SK-MEL-5 (cell line): Measurements from ENCODE around the gene TXLNB. TPM values are rescaled to one million over a fixed set of nuclear protein-coding genes. Genes with fewer than 3 reads are reported as not detected.
A peak's percentile ranks its signal among the peaks of the same experiment; 100 is the strongest.
"Not testable (repeated sequence)": the region's sequence is repeated elsewhere in the genome, so short reads cannot be mapped to it uniquely, and the experiment has no call there.

Source experiments
- DNase-seq: peaks from one replicate; pipeline ENCODE4 v3.0.0-alpha.2; 2016; ENCODE audit warnings: low read depth, low spot score
- in situ Hi-C: cut with HindIII; loops from 2 replicates; pipeline ENCODE4 v1.10.0; 2016; ENCODE audit warnings: low sequenced_read_pairs, high pct_unique_total_duplicates, low pct_unique_long_range_greater_than_20kb
- total RNA-seq: library from RNA; depleted of rRNA; stranded (reverse); fragments of >200 nt; shearing (Covaris generic); gene quantifications from 2 replicates; pipeline ENCODE4 v1.2.3, GENCODE V29; 2014

Gene TXLNB
- total RNA-seq, 1 experiment from 2014 or later, result 1.2 TPM

- DNase-seq, in situ Hi-C loops: not testable (repeated sequence)
These were observed 5.4 kb downstream of the TXLNB start for GRCh38 chr6:139286438-139286837.

- in situ Hi-C loops, result no loop called here
These were observed 6.2 kb downstream of the TXLNB start for GRCh38 chr6:139285590-139285989.

DNA sequence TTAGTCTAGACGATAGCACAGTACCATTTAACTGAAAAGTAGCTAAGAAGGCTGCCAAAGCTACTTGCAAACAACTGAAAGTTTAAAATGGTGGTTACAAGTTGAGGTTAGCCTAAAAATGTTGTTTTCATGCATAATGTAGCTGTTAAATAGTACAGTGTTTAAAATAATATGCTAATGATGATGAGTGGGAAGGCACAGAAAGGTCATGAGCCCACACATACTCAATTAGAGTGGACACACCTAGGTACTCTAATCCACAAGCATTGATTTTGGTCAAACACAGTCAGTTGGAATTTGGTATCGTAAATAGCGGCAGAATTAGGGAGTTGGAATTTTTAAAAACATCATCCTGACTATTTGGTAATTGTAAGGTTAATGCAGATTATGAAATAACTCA, 7.0 kb downstream of the TXLNB start:
- in situ Hi-C loops, result no loop called here
- no peak for DNase-seq

More at GRCh38 chr6:139285590-139285989, 6.2 kb downstream of the TXLNB start:
- DNase-seq, result no peak

DNA sequence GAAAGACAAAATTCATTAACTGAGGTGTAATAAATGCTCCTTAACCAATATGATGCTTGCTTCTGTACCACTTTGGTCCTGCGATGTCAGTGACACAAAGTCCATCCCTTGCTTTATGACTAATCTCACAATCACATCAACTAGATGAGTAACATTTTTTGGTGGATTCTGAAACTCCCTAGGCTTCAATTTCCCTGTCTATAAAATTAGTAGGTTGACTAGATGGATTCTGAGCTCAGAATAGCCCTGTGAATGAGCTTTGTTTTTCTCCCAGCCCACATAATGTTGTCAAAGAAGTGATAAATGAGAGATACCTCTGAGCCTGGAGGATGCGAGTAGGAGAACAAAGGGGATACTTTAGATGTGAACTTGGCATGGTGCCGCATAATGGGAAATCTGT, 9.1 kb downstream of the TXLNB start:
- in situ Hi-C loops, result no loop called here
- peak; percentile 87 for DNase-seq

GRCh38 chr6:139278190-139278589, 13.6 kb downstream of the TXLNB start:
- in situ Hi-C loops, result no loop called here
- DNase-seq, result no peak

GRCh38 chr6:139277587-139277986, 14.2 kb downstream of the TXLNB start:
- no peak for DNase-seq
- in situ Hi-C loops, result no loop called here

- in situ Hi-C loops, result no loop called here
- no peak for DNase-seq
These were observed 14.6 kb downstream of the TXLNB start for GRCh38 chr6:139277161-139277560.

GRCh38 chr6:139275279-139276055, 16.3 kb downstream of the TXLNB start:
- no peak for DNase-seq
- in situ Hi-C loops, result no loop called here

DNA sequence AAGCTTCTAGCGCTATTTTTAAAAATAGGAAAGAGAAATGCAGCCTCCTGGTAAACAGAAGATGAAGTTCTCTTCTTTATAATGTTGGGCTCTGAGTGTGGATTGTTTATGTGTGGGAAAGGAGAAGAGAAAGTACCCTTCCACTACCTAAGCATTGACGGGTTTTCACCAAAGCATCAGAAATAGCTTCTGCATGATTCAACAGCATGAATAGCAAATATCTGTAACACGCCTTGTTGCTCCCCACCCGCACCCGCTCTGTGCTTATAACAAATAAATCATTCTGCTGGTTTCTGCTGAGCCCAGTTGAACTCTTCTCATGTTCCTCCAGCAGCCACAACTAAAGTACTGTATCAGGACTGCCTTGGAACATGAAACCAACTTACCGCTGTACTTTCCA, 20.7 kb downstream of the TXLNB start:
- DNase-seq, result no peak
- in situ Hi-C loops, result no loop called here

DNA sequence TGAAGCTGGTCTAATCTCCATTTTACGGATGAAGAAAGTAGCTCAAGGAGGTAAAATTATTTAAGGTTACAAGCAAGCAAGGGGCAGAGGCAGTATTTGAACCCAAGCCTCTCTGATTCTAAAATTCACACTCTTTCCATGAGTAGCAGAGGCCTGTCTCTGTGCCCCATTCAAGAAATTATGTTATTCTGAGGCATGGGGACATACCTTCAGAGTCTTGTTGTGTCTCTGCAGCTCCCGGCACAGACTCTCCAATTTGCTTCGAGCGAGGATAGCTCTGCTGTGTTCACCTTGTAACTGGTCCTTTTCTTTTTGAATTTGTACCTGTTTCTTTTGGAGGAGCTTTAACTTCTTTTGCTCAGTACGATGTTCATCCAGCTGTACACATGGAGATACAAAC, 21.5 kb downstream of the TXLNB start:
- in situ Hi-C loops, result no loop called here
- no peak for DNase-seq

- in situ Hi-C loops, result no loop called here
- DNase-seq, result no peak
These were observed 26.1 kb downstream of the TXLNB start for GRCh38 chr6:139265512-139266190.

DNA sequence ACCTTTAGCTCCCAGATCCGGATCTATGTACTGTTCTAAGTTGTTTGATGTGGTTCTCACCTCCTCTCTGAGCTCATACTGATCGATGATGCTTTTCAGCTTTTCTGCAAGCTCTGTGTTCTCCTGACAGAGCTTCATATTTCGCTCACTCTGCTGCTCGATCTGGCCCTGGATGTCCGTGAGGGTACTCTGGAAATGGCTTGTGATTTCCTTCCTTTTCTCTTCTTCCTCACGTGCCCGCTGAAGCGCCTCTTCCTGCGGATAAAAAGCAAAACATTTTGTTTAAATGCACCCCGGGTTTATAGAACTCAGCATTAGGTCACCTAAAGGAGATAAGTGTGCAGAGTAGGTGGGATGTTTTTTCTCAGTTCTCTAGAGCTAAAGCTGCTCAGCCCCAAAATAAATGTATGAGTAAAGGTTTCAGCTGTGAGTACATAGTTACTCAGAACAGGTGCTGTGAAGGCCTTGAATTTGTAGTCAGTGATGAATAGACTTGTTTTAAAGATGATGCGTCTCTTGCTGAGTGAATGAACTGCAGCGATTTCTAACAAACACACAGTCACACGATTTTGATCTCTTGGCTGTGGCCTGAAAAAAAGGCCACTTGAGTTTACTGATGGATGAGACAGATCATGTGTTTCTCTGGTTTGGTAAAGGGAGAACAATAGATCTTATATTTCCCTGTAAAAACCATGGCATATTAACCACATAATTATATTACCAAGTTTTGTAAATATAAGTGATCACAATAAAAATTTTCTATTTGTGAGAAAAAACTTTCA, 29.1 kb downstream of the TXLNB start:
- in situ Hi-C loops, result no loop called here
- peak; percentile 70 for DNase-seq

DNA sequence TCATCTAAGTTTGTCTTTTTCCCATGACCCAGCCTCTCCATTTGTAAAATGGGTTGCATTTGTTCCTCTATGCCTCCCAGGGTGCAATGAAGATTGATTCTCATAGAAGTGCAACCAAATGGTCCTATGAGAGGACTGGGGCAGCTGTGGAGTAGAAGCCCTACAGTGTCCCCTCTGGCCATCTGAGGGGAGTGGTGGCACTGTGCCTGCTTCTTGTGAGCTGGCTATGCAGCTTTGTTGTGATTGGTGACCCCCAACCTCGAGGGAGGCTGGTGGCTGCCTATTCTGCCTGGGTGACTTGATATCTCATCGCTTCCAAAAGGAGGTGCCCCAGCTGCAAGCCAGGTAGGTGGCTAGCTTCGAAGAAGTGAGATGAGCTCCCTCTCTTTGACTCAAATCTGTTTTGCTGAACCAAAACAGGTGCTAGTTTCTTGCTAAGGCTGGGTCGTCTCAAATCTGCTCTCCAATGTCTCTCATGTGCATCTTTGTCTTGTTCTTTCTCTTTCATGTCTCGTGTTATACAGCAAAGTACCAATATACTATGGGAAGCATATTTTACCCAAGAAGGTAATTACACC, 33.9 kb downstream of the TXLNB start:
- in situ Hi-C loops, result no loop called here
- DNase-seq, result no peak

- in situ Hi-C loops, result no loop called here
- no peak for DNase-seq
These were observed 34.5 kb downstream of the TXLNB start for GRCh38 chr6:139257291-139257690.

GRCh38 chr6:139256087-139256486, 35.7 kb downstream of the TXLNB start:
- in situ Hi-C loops, result no loop called here
- DNase-seq, result no peak

- in situ Hi-C loops, result no loop called here
- DNase-seq, result no peak
These were observed 37.6 kb downstream of the TXLNB start for GRCh38 chr6:139254196-139254595.

DNA sequence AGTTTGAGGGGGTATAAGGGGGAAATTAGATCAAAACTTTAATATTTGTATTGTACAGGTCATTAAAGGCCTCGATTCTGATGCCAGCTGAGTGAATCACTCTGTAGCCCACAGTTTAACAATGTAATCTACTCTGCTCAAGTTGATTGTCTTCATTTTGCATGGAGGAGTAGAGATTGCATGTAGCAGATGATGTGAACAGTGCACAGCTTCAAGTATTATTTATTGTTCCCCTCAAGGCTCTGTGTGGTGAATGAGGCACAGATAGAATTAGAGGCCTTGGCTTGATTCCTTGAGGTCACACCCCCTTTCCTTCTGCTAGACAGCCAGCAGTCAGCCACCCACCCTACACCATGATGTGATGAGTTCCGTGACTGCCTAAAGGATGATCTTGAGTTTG, 38.1 kb downstream of the TXLNB start:
- in situ Hi-C loops, result no loop called here
- no peak for DNase-seq

DNA sequence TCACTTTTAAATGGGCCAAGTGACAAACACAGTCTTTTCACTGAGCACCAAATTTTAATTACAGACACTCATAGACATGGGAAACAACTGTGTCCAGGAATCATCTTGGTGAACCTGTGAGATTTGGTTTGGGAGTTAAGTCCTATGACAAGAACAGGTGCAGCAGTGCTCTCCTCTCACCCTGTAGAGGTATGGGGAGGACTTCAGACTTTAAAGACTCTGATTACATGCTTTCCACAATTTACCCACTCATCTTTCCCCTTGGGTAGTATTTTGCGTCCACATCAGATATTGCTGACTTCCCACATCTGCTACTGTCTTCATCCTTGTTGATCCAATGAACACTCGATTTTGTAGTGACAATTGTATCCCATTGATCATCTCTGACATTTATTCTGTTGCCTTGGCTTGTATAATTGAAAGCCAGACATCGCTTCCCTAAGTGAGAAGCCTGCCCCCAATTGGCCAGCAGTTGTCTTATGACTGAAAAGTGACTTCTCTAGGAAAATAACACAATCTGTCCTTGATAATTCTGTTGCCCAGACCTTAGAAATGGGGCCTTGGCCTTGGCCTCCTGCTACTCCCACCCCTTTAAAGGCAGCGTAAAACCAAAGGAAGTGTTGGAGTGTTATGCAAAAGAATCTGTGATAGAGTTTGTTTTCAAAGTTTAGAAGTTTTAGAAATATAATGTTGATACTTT, 40.0 kb downstream of the TXLNB start:
- DNase-seq, result no peak
- in situ Hi-C loops, result no loop called here
